Endothelial cell of umbilical vein (primary cell): Measurements from ENCODE around the gene VPREB1. TPM values are rescaled to one million over a fixed set of nuclear protein-coding genes. Genes with fewer than 3 reads are reported as not detected.

Experiments used
- BruUV-seq: library from RNA; stranded (reverse); fragments of 400-500 nt; replicated peaks from 2 replicates; lab custom pipeline; 2021; lab: Mats Ljungman, UMichigan
- CTCF ChIA-PET: fragments of 300-600, 350-600 bp; sonication (Branson Sonifier 250); formaldehyde crosslinking; loops from one replicate; lab custom pipeline; 2021; ENCODE audit warnings: antibody characterized with exemption, inconsistent platforms; lab: Charles Lee
- POLR2A ChIA-PET: fragments of 300-600, 350-600 bp; sonication (Branson Sonifier 250); formaldehyde crosslinking; loops from one replicate; lab custom pipeline; 2021; ENCODE audit warnings: antibody characterized with exemption, inconsistent platforms; lab: Charles Lee
- DNase-seq: peaks from one replicate; pipeline ENCODE4 v3.0.0-alpha.2; 2011; ENCODE audit warnings: low read depth, low spot score
- FAIRE-seq: peaks from 2 replicates; lab custom pipeline; 2011; peaks lifted over from hg19 to GRCh38; lab: Jason Lieb, UNC
- H2AFZ ChIP-seq: 2 replicates; pipeline ENCODE4 v1.6.0; 2012; ENCODE audit warnings: low read depth, low read length, control low read depth, inconsistent platforms
- H3K27ac ChIP-seq: 2 replicates; pipeline ENCODE4 v1.5.1; 2011; ENCODE audit warnings: low read depth, mild to moderate bottlenecking, control low read depth, low read length, moderate library complexity; ENCODE audit not compliant: insufficient read depth
- H3K27me3 ChIP-seq, 2 experiments: 2 replicates each; pipeline versions ENCODE4 v1.6.0 to v1.6.1; 2011; ENCODE audit warnings: low read length in 2 of 2, mixed read lengths in 1 of 2; ENCODE audit not compliant: control insufficient read depth in 2 of 2, insufficient read depth in 2 of 2
- H3K36me3 ChIP-seq, 2 experiments: 2 replicates in 1 of 2; 3 replicates in 1 of 2; pipeline ENCODE4 v1.5.1; 2011; ENCODE audit warnings: low read length in 2 of 2, mild to moderate bottlenecking in 1 of 2, moderate library complexity in 1 of 2; ENCODE audit not compliant: control insufficient read depth in 2 of 2, insufficient read depth in 2 of 2; ENCODE audit errors: extremely low read depth in 1 of 2
- H3K4me1 ChIP-seq: 3 replicates; pipeline ENCODE4 v1.5.1; 2011; ENCODE audit warnings: mild to moderate bottlenecking, low read length; ENCODE audit not compliant: control insufficient read depth, insufficient read depth; ENCODE audit errors: extremely low read depth
- H3K4me2 ChIP-seq: 2 replicates; pipeline ENCODE4 v1.6.1; 2011; ENCODE audit warnings: low read length, control low read depth, mixed read lengths; ENCODE audit not compliant: insufficient read depth
- H3K4me3 ChIP-seq, 3 experiments: fragments of 200-600 bp in 1 of 3; sonication (generic), shearing (Covaris generic) in 1 of 3; replicated peaks in 1 of 3; 2 replicates each; pipeline ENCODE4 v1.5.1; 2011 to 2016; ENCODE audit warnings: control low read depth in 3 of 3, low read length in 3 of 3, mild to moderate bottlenecking in 2 of 3, inconsistent platforms in 1 of 3, low read depth in 1 of 3, moderate library complexity in 1 of 3; ENCODE audit not compliant: insufficient read depth in 1 of 3
- H3K79me2 ChIP-seq: 2 replicates; pipeline ENCODE4 v1.6.0; 2012; ENCODE audit warnings: low read length, inconsistent platforms; ENCODE audit not compliant: control insufficient read depth, insufficient read depth
- H3K9ac ChIP-seq: replicated peaks from 2 replicates; pipeline ENCODE3; 2011; ENCODE audit warnings: low read length, control low read depth; ENCODE audit not compliant: insufficient read depth; ENCODE audit errors: extremely low read depth
- H3K9me1 ChIP-seq: replicated peaks from 3 replicates; pipeline ENCODE4 v1.6.0; 2011; ENCODE audit warnings: mild to moderate bottlenecking, low read length; ENCODE audit not compliant: control insufficient read depth, insufficient read depth; ENCODE audit errors: extremely low read depth
- H3K9me3 ChIP-seq: replicated peaks from 2 replicates; pipeline ENCODE4 v1.5.1; 2012; ENCODE audit warnings: low read length, inconsistent platforms; ENCODE audit not compliant: control insufficient read depth, insufficient read depth
- H4K20me1 ChIP-seq: replicated peaks from 2 replicates; pipeline ENCODE3; 2011; ENCODE audit warnings: mild to moderate bottlenecking, low read length; ENCODE audit not compliant: control insufficient read depth, insufficient read depth; ENCODE audit errors: extremely low read depth
- CTCF ChIP-seq, 2 donors: IDR thresholded peaks; 1 replicate in 1 of 2; 2 replicates in 1 of 2; pipeline ENCODE4 v1.5.1; 2011; ENCODE audit warnings: low read length in 2 of 2, mild to moderate bottlenecking in 2 of 2, moderate library complexity in 2 of 2, control low read depth in 1 of 2, inconsistent platforms in 1 of 2, low read depth in 1 of 2; ENCODE audit not compliant: insufficient read depth in 1 of 2; ENCODE audit errors: extremely low read depth in 1 of 2
- EZH2 ChIP-seq: IDR thresholded peaks from 2 replicates; pipeline ENCODE4 v1.6.1; 2012; ENCODE audit warnings: borderline replicate concordance, low read depth, mild to moderate bottlenecking, moderate library complexity, low read length, inconsistent platforms; ENCODE audit not compliant: severe bottlenecking
- FOS ChIP-seq: IDR thresholded peaks from 2 replicates; pipeline ENCODE4 v1.6.1; 2011; ENCODE audit warnings: mild to moderate bottlenecking, low read length, moderate library complexity, borderline replicate concordance; ENCODE audit not compliant: insufficient read depth
- GATA2 ChIP-seq: IDR thresholded peaks from 2 replicates; pipeline ENCODE4 v1.7.0; 2011; ENCODE audit warnings: low read depth, mild to moderate bottlenecking, moderate library complexity, mixed read lengths, low read length; ENCODE audit not compliant: insufficient read length, insufficient read depth
- JUN ChIP-seq: IDR thresholded peaks from 2 replicates; pipeline ENCODE4 v1.6.1; 2011; ENCODE audit warnings: borderline replicate concordance, low read depth; ENCODE audit not compliant: insufficient read length, insufficient read depth
- MAX ChIP-seq: IDR thresholded peaks from 2 replicates; pipeline ENCODE4 v1.6.1; 2011; ENCODE audit not compliant: insufficient read depth, insufficient read length
- MYC ChIP-seq: IDR thresholded peaks from one replicate; pipeline ENCODE4 v1.6.1; 2011; ENCODE audit warnings: mild to moderate bottlenecking, low read depth, low read length
- POLR2A ChIP-seq: IDR thresholded peaks from 2 replicates; pipeline ENCODE4 v1.6.1; 2012; ENCODE audit warnings: low read depth, mild to moderate bottlenecking, control low read depth, low read length
- POLR2AphosphoS5 ChIP-seq: IDR thresholded peaks from 2 replicates; pipeline ENCODE4 v1.6.1; 2012; ENCODE audit warnings: low read depth, mild to moderate bottlenecking, control low read depth, low read length, moderate library complexity; ENCODE audit not compliant: insufficient read depth
- dilution Hi-C: fragments of 300-500 bp; cut with MboI; formaldehyde crosslinking; loops from one replicate; pipeline ENCODE4 v1.15.0; 2019; ENCODE audit warnings: low sequenced_read_pairs; ENCODE audit not compliant: extremely low pct_ligation_motif_present
- intact Hi-C: fragments of 100-400 bp; cut with micrococcal nuclease; formaldehyde crosslinking; loops from one replicate; pipeline ENCODE4 v1.10.0; 2022
- polyA plus RNA-seq, 4 experiments: library from polyadenylated mRNA; depleted of rRNA in 3 of 4; stranded (reverse) in 3 of 4; unstranded in 1 of 4; fragments of >200 nt; gene quantifications; 2 replicates each; pipeline versions ENCODE4 v1.2.1 to v1.2.3, GENCODE V29; 2011 to 2012; ENCODE audit warnings: missing spikeins in 1 of 4
- total RNA-seq: library from RNA; stranded (reverse); gene quantifications from 2 replicates; pipeline ENCODE4 v1.2.3, GENCODE V29; 2021

Gene VPREB1
- total and polyA plus RNA-seq, 2 donors (not counting 3 experiments of a cell fraction or from before 2014, with no cell fraction given) = not detected

- Histone ChIP-seq H3K27ac (no peak overlapping the region), H3K4me1 (no peaks in the 10 kb centered on the region), H3K9me3 (no peaks in the 10 kb centered on the region), H3K9ac (no peak overlapping the region), H4K20me1 (no peaks in the 10 kb centered on the region), H3K79me2 (no peaks in the 10 kb centered on the region), H3K36me3 (no peaks in the 10 kb centered on the region), H3K4me2 (no peak overlapping the region), H3K4me3 (no peak overlapping the region), H2AFZ (no peak overlapping the region), H3K9me1 (no peaks in the 10 kb centered on the region), H3K27me3 (peaks cover 0 to 7% of the 10 kb centered on the region in 2 experiments)
- FAIRE-seq = no peak
- CTCF ChIA-PET = interaction anchor here (1.5 kb wide), 1 partner anchor 14 kb away, joined by 3 read pairs; no protein-coding TSS in a partner anchor
- TF ChIP-seq FOS (no peak), GATA2 (no peak), POLR2A (no peak), MYC (no peak), CTCF (IDR thresholded peaks at IDR 0.05; ENCODE audit: extremely low read depth in 1 of 2, insufficient read depth in 1 of 2, low read depth in 1 of 2, low read length in 2 of 2) (no peak), EZH2 (no peak), POLR2AphosphoS5 (no peak), JUN (no peak), MAX (no peak)
- DNase-seq = no peak
- intact Hi-C loops (no loop called here), dilution Hi-C loops (no loop called here)
- POLR2A ChIA-PET = no interaction called here
- BruUV-seq = no TSS peak
Measured at GRCh38 chr22:22243033-22243680, 1.4 kb upstream of the VPREB1 start.
